Stomach (tissue), 4 donors: ENCODE results near the gene AMTN.

Source experiments
- CTCF ChIP-seq, 7 experiments: fragments of 450-650 bp in 4 of 7; fragments of 200-600 bp in 3 of 7; sonication (generic) in 3 of 7; IDR thresholded peaks; one replicate each; pipeline ENCODE4 v1.5.1; 2016 to 2019; ENCODE audit warnings: antibody characterized with exemption in 7 of 7, control low read depth in 2 of 7, mild to moderate bottlenecking in 1 of 7
- POLR2A ChIP-seq, 4 donors: fragments of 450-650 bp; IDR thresholded peaks; one replicate each; pipeline ENCODE4 v1.6.1; 2016; ENCODE audit warnings: antibody characterized with exemption in 4 of 4, control low read depth in 2 of 4, mild to moderate bottlenecking in 1 of 4, moderate library complexity in 1 of 4
- POLR2AphosphoS5 ChIP-seq, 3 donors: sonication (generic); formaldehyde crosslinking; IDR thresholded peaks; one replicate each; pipeline ENCODE4 v1.6.1; 2016; ENCODE audit warnings: antibody characterized with exemption in 3 of 3

DNA sequence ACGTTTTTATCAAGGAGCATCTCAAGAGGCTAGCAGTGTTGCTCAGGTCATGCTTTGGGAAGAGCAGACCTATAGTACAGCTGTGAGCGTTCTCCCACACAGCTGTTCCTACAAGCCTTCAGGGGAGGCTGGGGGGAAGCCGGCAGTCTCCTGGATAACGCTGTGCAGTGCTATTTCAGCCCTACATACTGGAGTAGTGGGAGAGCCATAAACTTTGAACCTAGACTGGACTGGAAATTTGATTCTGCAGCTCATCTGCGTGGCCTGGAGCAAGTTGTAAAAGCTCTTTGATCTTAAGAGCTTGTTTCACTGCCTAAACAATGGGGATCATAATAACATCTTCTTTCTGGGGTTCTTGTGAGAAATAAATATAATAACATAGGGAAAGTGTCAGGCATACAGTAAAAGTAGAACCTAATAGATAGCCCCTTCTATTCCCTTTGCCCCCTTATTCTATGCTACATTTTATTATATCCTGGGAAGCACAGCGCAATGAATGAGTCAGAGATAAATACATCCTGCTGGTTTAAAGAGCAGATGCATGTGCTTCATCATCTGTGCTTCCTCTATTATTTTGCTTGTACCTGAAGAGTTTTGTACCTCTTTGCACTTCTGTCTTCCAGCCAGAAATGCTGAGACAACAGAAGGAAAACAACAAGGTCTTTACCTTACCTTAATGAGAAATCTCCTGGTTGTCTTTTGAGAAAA is 59.0 kb downstream of the AMTN start:
- no peak for TF ChIP-seq POLR2AphosphoS5 (IDR thresholded peaks at IDR 0.05)
- TF ChIP-seq CTCF (IDR thresholded peaks at IDR 0.05): no peak
- no peak for TF ChIP-seq POLR2A (IDR thresholded peaks at IDR 0.05)
